HepG2 (cell line): ENCODE data around the gene GPT2. TPM values are rescaled to one million over a fixed set of nuclear protein-coding genes. Genes with fewer than 3 reads are reported as not detected.

Experiments
- ARNT2 ChIP-seq: sonication (generic); formaldehyde crosslinking; IDR thresholded peaks from 2 replicates; pipeline ENCODE4 v1.8.0; 2022; ENCODE audit warnings: mild to moderate bottlenecking, low read depth, missing genetic modification reagents, moderate library complexity
- ATF4 ChIP-seq, 2 experiments: fragments of 450-650 bp in 1 of 2; sonication (generic) in 1 of 2; formaldehyde crosslinking; IDR thresholded peaks; 2 replicates each; pipeline versions ENCODE4 v1.5.0 to v1.8.0; 2020 to 2022; ENCODE audit warnings: mild to moderate bottlenecking in 1 of 2, missing genetic modification reagents in 1 of 2
- ERF ChIP-seq: IDR thresholded peaks from 2 replicates; pipeline ENCODE4 v1.6.1; 2018; ENCODE audit warnings: missing biosample characterization, missing genetic modification reagents
- FOXA1 ChIP-seq, 2 experiments: fragments of 450-650 bp in 1 of 2; sonication (generic) in 1 of 2; formaldehyde crosslinking in 1 of 2; IDR thresholded peaks; 2 replicates each; pipeline versions ENCODE4 v1.4.0 to v1.6.1; 2016 to 2020; ENCODE audit warnings: missing genetic modification reagents in 1 of 2
- FOXP1 ChIP-seq, 2 experiments: fragments of 450-650 bp in 1 of 2; IDR thresholded peaks; 2 replicates each; pipeline ENCODE4 v1.6.1; 2017 to 2018; ENCODE audit warnings: antibody characterized with exemption in 1 of 2
- IKZF5 ChIP-seq: IDR thresholded peaks from 2 replicates; pipeline ENCODE4 v1.6.1; 2018; ENCODE audit warnings: missing genetic modification reagents, mild to moderate bottlenecking, missing compliant biosample characterization
- LRRFIP1 ChIP-seq: sonication (generic); formaldehyde crosslinking; conservative IDR thresholded peaks from 2 replicates; pipeline ENCODE4 v1.4.0; 2020; ENCODE audit warnings: missing genetic modification reagents
- MYPOP ChIP-seq: sonication (generic); formaldehyde crosslinking; IDR thresholded peaks from 2 replicates; pipeline ENCODE4 v1.8.1; 2023; ENCODE audit warnings: mild to moderate bottlenecking, moderate library complexity, missing genetic modification reagents
- NBN ChIP-seq: fragments of 450-650 bp; conservative IDR thresholded peaks from 2 replicates; pipeline ENCODE4 v1.6.1; 2017
- POLR2G ChIP-seq: fragments of 200-400 bp; formaldehyde crosslinking; IDR thresholded peaks from 2 replicates; pipeline ENCODE4 v1.6.1; 2018; ENCODE audit warnings: mild to moderate bottlenecking, low read depth, low read length, moderate library complexity
- RFX3 ChIP-seq: IDR thresholded peaks from 2 replicates; pipeline ENCODE4 v1.6.1; 2016; ENCODE audit warnings: missing biosample characterization, missing genetic modification reagents
- SP2 ChIP-seq: sonication (generic); formaldehyde crosslinking; IDR thresholded peaks from 2 replicates; pipeline ENCODE4 v1.5.1; 2020; ENCODE audit warnings: mild to moderate bottlenecking, missing genetic modification reagents
- ZBTB21 ChIP-seq: sonication (generic); formaldehyde crosslinking; IDR thresholded peaks from 2 replicates; pipeline ENCODE4 v1.4.0; 2020; ENCODE audit warnings: missing genetic modification reagents
- ZNF280D ChIP-seq: sonication (generic); formaldehyde crosslinking; IDR thresholded peaks from 2 replicates; pipeline ENCODE4 v1.5.1; 2020; ENCODE audit warnings: mild to moderate bottlenecking, missing genetic modification reagents
- ZNF619 ChIP-seq: sonication (generic); formaldehyde crosslinking; IDR thresholded peaks from 2 replicates; pipeline ENCODE4 v1.4.0; 2020; ENCODE audit warnings: mild to moderate bottlenecking, missing genetic modification reagents
- ZNF878 ChIP-seq: sonication (generic); formaldehyde crosslinking; IDR thresholded peaks from 2 replicates; pipeline ENCODE4 v1.8.1; 2023; ENCODE audit warnings: mild to moderate bottlenecking, missing genetic modification reagents, moderate library complexity
- polyA plus RNA-seq, 8 experiments: library from polyadenylated mRNA; depleted of rRNA in 3 of 8; stranded (reverse) in 7 of 8; unstranded in 1 of 8; fragments of >200 nt; fragmentation: Illumina TruSeq in 4 of 8; extraction: Trizol in 4 of 8; gene quantifications; 2 replicates each; pipeline versions ENCODE4 v1.2.1 to v1.2.3, GENCODE V29; 2011 to 2016; ENCODE audit warnings: low read depth in 4 of 8, missing spikeins in 1 of 8, mixed read lengths in 1 of 8; ENCODE audit not compliant: insufficient read depth in 1 of 8
- total RNA-seq, 5 experiments: library from RNA; depleted of rRNA; stranded (reverse); fragments of >200 nt; fragmentation: Illumina TruSeq; extraction: Trizol; gene quantifications; 2 replicates each; pipeline ENCODE4 v1.2.3, GENCODE V29; 2016; ENCODE audit warnings: low read depth in 1 of 5
- TF ChIP-seq, protein P1 (sequence below): IDR thresholded peaks from 2 replicates; pipeline ENCODE4 v1.6.1; 2016; ENCODE audit warnings: missing compliant biosample characterization, missing genetic modification reagents, borderline replicate concordance

The GPT2 gene
- total and polyA plus RNA-seq, 2 of the 13 experiments (the other 11 are each of a cell fraction or from before 2014, with no cell fraction given) = 138 to 267 TPM

DNA sequence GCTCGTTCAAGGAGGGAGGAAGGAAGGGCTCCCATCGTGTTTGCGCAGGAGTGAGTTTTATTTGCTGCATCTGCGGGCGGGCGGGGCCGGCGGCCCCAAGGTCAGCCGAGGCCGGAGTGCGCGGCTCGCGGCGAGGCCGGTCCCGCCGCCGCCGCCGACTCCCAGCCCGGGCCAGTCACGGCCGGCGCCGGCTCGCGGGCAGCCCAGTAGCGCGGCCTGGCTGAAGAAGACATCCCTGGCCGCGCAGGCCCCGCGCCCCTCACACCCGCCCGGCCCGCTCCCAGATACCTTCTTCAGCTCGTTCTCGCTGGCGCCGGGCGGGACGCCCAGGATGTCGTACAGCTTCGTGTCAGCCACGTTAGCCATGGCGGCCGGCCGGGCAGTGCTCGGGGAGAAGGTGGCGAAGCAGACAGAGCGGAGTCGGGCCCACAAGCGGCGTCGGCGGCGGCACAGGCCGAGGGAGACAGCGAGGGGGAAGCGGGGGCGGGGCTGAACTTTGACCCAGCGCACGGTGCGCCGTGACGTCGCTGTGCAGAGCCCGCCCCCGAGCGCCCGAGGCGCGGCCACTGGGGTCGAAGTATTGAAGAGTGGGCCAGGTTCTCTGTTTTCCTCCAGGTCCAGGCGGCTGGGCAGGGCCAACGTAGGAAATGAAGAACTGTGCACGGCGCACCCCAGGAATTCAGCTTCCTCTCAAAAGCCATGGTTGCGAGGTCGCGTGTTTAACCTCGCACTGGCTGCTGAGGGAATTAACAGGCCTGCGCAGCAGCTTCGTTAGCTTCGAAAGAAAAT is 89.2 kb downstream of the GPT2 start, which contains the start of gene DNAJA2 (continued):
- TF ChIP-seq POLR2G = peak; percentile 96
- peak; percentile 79; the same call in 1 of the 2 replicates for TF ChIP-seq ZNF619 (CRISPR knock-in tag)
- peak; percentile 79 for TF ChIP-seq IKZF5 (CRISPR knock-in tag)
- TF ChIP-seq ZNF878 = peak; percentile 85; the same call in 1 of the 2 replicates
- TF ChIP-seq SP2 (CRISPR knock-in tag) = peak; percentile 64
- TF ChIP-seq ZBTB21 (CRISPR knock-in tag) = no peak
- peak; percentile 62; the same call in 1 of the 2 replicates for TF ChIP-seq ZNF280D (CRISPR knock-in tag)
- TF ChIP-seq RFX3 = no peak
- TF ChIP-seq ERF (CRISPR knock-in tag) = peak; percentile 85
- TF ChIP-seq FOXP1 (IDR thresholded peaks at IDR 0.05) = no peak
- peak; percentile 19; the same call in 1 of the 2 replicates for TF ChIP-seq FOXP1 (CRISPR knock-in tag; IDR thresholded peaks at IDR 0.05)
- TF ChIP-seq, protein P1, sequence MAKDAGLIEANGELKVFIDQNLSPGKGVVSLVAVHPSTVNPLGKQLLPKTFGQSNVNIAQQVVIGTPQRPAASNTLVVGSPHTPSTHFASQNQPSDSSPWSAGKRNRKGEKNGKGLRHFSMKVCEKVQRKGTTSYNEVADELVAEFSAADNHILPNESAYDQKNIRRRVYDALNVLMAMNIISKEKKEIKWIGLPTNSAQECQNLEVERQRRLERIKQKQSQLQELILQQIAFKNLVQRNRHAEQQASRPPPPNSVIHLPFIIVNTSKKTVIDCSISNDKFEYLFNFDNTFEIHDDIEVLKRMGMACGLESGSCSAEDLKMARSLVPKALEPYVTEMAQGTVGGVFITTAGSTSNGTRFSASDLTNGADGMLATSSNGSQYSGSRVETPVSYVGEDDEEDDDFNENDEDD (CRISPR knock-in tag) = peak; percentile 89
- peak; percentile 57; the same call in 1 of the 2 replicates for TF ChIP-seq ARNT2
- 0 out of 2 replicates have a peak, but pooled peaks have one; percentile 59 for TF ChIP-seq LRRFIP1 (CRISPR knock-in tag)
- TF ChIP-seq NBN = no peak
- peak; percentile 84; the same call in 1 of the 2 replicates for TF ChIP-seq MYPOP (CRISPR knock-in tag)
- TF ChIP-seq ATF4 (CRISPR knock-in tag; IDR thresholded peaks at IDR 0.05) = peak in 1 of 2 experiments; percentile 71; a peak in 2 of 4 replicates
- no peak for TF ChIP-seq FOXA1 (IDR thresholded peaks at IDR 0.05)
- TF ChIP-seq FOXA1 (CRISPR knock-in tag; IDR thresholded peaks at IDR 0.05) = no peak; the same call in 1 of the 2 replicates
